WTC11 (cell line): ENCODE results near the gene USP7. TPM values are rescaled to one million over a fixed set of nuclear protein-coding genes. Genes with fewer than 3 reads are reported as not detected.

Experiments used
- ATAC-seq: fragments of 200-7000 bp; cut with Tn5 transposase; 2 replicates; pipeline ENCODE4 v1.10.0; 2021; ENCODE audit warnings: mild to moderate bottlenecking, moderate library complexity
- CTCF ChIA-PET: fragments of 300-600 bp; sonication (Branson Sonifier 250); formaldehyde crosslinking; loops from one replicate; lab custom pipeline; 2021; ENCODE audit warnings: antibody characterized with exemption; lab: Charles Lee
- POLR2A ChIA-PET: fragments of 350-600 bp; sonication (Branson Sonifier 250); formaldehyde crosslinking; loops from one replicate; lab custom pipeline; 2021; ENCODE audit warnings: antibody characterized with exemption; lab: Charles Lee
- DNase-seq: peaks from one replicate; pipeline ENCODE4 v3.0.0; 2021; ENCODE audit warnings: low spot score
- H3K27ac Mint-ChIP-seq: 2 replicates; pipeline ENCODE4 v1.8.0; 2021; ENCODE audit warnings: mixed read lengths
- H3K27me3 Mint-ChIP-seq: 2 replicates; pipeline ENCODE4 v1.8.0; 2021; ENCODE audit warnings: low read depth, mild to moderate bottlenecking, moderate library complexity, mixed read lengths
- H3K36me3 Mint-ChIP-seq: 2 replicates; pipeline ENCODE4 v1.8.0; 2021; ENCODE audit warnings: mixed read lengths
- H3K4me1 Mint-ChIP-seq: 2 replicates; pipeline ENCODE4 v1.8.0; 2022; ENCODE audit warnings: mixed read lengths
- H3K4me3 Mint-ChIP-seq: 2 replicates; pipeline ENCODE4 v1.8.0; 2021; ENCODE audit warnings: mild to moderate bottlenecking, moderate library complexity, mixed read lengths
- H3K9me3 Mint-ChIP-seq: 2 replicates; pipeline ENCODE4 v1.8.0; 2021; ENCODE audit warnings: mixed read lengths
- ARID4B ChIP-seq: sonication (generic); formaldehyde crosslinking; IDR thresholded peaks from 2 replicates; pipeline ENCODE4 v1.8.0; 2023; ENCODE audit warnings: missing genetic modification reagents, mild to moderate bottlenecking, borderline replicate concordance
- ATF6 ChIP-seq: sonication (generic); formaldehyde crosslinking; IDR thresholded peaks from 2 replicates; pipeline ENCODE4 v1.8.1; 2023; ENCODE audit warnings: mild to moderate bottlenecking, missing genetic modification reagents
- E2F4 ChIP-seq: sonication (generic); formaldehyde crosslinking; IDR thresholded peaks from 2 replicates; pipeline ENCODE4 v1.8.1; 2022; ENCODE audit warnings: low read depth, mild to moderate bottlenecking, moderate library complexity, missing genetic modification reagents, borderline replicate concordance
- EMX1 ChIP-seq: fragments of 250-450 bp; sonication (Bioruptor Pico); IDR thresholded peaks from 2 replicates; pipeline ENCODE4 v1.8.0; 2021; ENCODE audit warnings: mild to moderate bottlenecking
- JAZF1 ChIP-seq: fragments of 250-450 bp; sonication (Bioruptor Pico); IDR thresholded peaks from 2 replicates; pipeline ENCODE4 v1.9.0; 2021; ENCODE audit warnings: moderate library complexity, mild to moderate bottlenecking, inconsistent platforms
- MYBL2 ChIP-seq: sonication (generic); formaldehyde crosslinking; IDR thresholded peaks from 2 replicates; pipeline ENCODE4 v1.8.1; 2023; ENCODE audit warnings: mild to moderate bottlenecking, moderate library complexity, missing genetic modification reagents
- SMAD3 ChIP-seq: sonication (generic); formaldehyde crosslinking; IDR thresholded peaks from 2 replicates; pipeline ENCODE4 v1.8.0; 2022; ENCODE audit warnings: missing genetic modification reagents, mild to moderate bottlenecking, borderline replicate concordance
- ZNF121 ChIP-seq: sonication (generic); formaldehyde crosslinking; IDR thresholded peaks from 2 replicates; pipeline ENCODE4 v1.8.0; 2023; ENCODE audit warnings: missing genetic modification reagents
- ZNF263 ChIP-seq: sonication (generic); formaldehyde crosslinking; IDR thresholded peaks from 2 replicates; pipeline ENCODE4 v1.8.1; 2022; ENCODE audit warnings: low read depth, mild to moderate bottlenecking, moderate library complexity, missing genetic modification reagents
- ZNF281 ChIP-seq: sonication (generic); formaldehyde crosslinking; IDR thresholded peaks from 2 replicates; pipeline ENCODE4 v1.8.0; 2023; ENCODE audit warnings: mild to moderate bottlenecking, missing genetic modification reagents
- ZNF317 ChIP-seq: sonication (generic); formaldehyde crosslinking; IDR thresholded peaks from 2 replicates; pipeline ENCODE4 v1.8.1; 2023; ENCODE audit warnings: low read depth, mild to moderate bottlenecking, moderate library complexity, missing genetic modification reagents, borderline replicate concordance
- ZNF416 ChIP-seq: fragments of 250-450 bp; sonication (Bioruptor Pico); IDR thresholded peaks from 2 replicates; pipeline ENCODE4 v1.9.0; 2021; ENCODE audit warnings: mild to moderate bottlenecking, inconsistent platforms
- total RNA-seq: library from RNA; stranded (reverse); gene quantifications from 3 replicates; pipeline ENCODE4 v1.2.3, GENCODE V29; 2021

The USP7 gene
- total RNA-seq, 1 experiment from 2014 or later: 211 TPM

- Mint-ChIP-seq H3K9me3 (no peaks in the 10 kb centered on the region), H3K4me1 (peaks cover 93% of the 10 kb centered on the region), H3K27ac (0 out of 2 replicates have a peak overlapping the region, but pooled peaks have one; percentile 21)
These were observed 17.2 kb downstream of the USP7 start for GRCh38 chr16:8946544-8946943.

More at GRCh38 chr16:8946544-8946943, 17.2 kb downstream of the USP7 start:
- no peaks in the 10 kb centered on the region for H3K27me3 Mint-ChIP-seq
- no peak overlapping the region for H3K4me3 Mint-ChIP-seq
- no peaks in the 10 kb centered on the region for H3K36me3 Mint-ChIP-seq
- no peak for TF ChIP-seq EMX1
- TF ChIP-seq E2F4 (CRISPR knock-in tag): no peak
- TF ChIP-seq MYBL2 (CRISPR knock-in tag): no peak
- TF ChIP-seq ATF6 (CRISPR knock-in tag): no peak
- no peak for TF ChIP-seq ZNF416 (CRISPR knock-in tag)
- TF ChIP-seq ZNF263: no peak
- TF ChIP-seq ZNF121 (CRISPR knock-in tag): no peak
- no peak for TF ChIP-seq SMAD3
- TF ChIP-seq ZNF317 (CRISPR knock-in tag): no peak
- TF ChIP-seq JAZF1 (CRISPR knock-in tag): no peak
- no peak for TF ChIP-seq ARID4B (CRISPR knock-in tag)
- no peak for TF ChIP-seq ZNF281 (CRISPR knock-in tag)
- ATAC-seq (peak; percentile 31; the same call in 1 of the 2 replicates), DNase-seq (no peak)
- ChIA-PET POLR2A (no interaction called here), CTCF (interaction anchor here (0.6 to 9.6 kb wide), 3 partner anchors 11 to 193 kb away, joined by 3 to 131 read pairs (median 61); no protein-coding TSS in a partner anchor)
